Activated CD4-positive, alpha-beta T cell treated with anti-CD3 and anti-CD28 coated beads for 24 hours (primary cell): ENCODE results near the gene NFASC.

Experiments used
- DNase-seq, 2 donors: peaks; one replicate each; pipeline ENCODE4 v3.0.0-alpha.2; 2020; ENCODE audit warnings: low read depth in 2 of 2

Gene NFASC

GRCh38 chr1:204928671-204929486 lies 58.2 kb downstream of the NFASC start:
- DNase-seq, result no peak

GRCh38 chr1:204929487-204930154 lies 59.0 kb downstream of the NFASC start:
- DNase-seq, result no peak

GRCh38 chr1:204930155-204930523 lies 59.5 kb downstream of the NFASC start:
- DNase-seq, result no peak

GRCh38 chr1:204931313-204931712 lies 60.7 kb downstream of the NFASC start:
- DNase-seq, result no peak

- DNase-seq, result no peak
These were observed 61.3 kb downstream of the NFASC start for GRCh38 chr1:204931768-204932572.

GRCh38 chr1:204932573-204932909 lies 61.9 kb downstream of the NFASC start:
- DNase-seq, result no peak

- no peak for DNase-seq
These were observed 64.5 kb downstream of the NFASC start for GRCh38 chr1:204935155-204935554.

GRCh38 chr1:204936765-204937164 lies 66.1 kb downstream of the NFASC start:
- DNase-seq, result no peak

- no peak for DNase-seq
These were observed 67.2 kb downstream of the NFASC start for GRCh38 chr1:204937901-204938300.

- no peak for DNase-seq
These were observed 69.9 kb downstream of the NFASC start for GRCh38 chr1:204940591-204940990.

- DNase-seq, result peak; percentile 13 to 48
These were observed 71.0 kb downstream of the NFASC start for GRCh38 chr1:204941421-204942338.

- DNase-seq, result no peak
These were observed 72.8 kb downstream of the NFASC start for GRCh38 chr1:204943495-204943894.

- no peak for DNase-seq
These were observed 74.0 kb downstream of the NFASC start for GRCh38 chr1:204944662-204945061.

- DNase-seq, result no peak
These were observed 74.9 kb downstream of the NFASC start for GRCh38 chr1:204945565-204945977.

- no peak for DNase-seq
These were observed 76.0 kb downstream of the NFASC start for GRCh38 chr1:204946640-204947039.

GRCh38 chr1:204947338-204947737 lies 76.7 kb downstream of the NFASC start:
- DNase-seq, result no peak

GRCh38 chr1:204947747-204948146 lies 77.1 kb downstream of the NFASC start:
- no peak for DNase-seq

- DNase-seq, result no peak
These were observed 79.8 kb downstream of the NFASC start for GRCh38 chr1:204950353-204951001.

- DNase-seq, result no peak
These were observed 88.0 kb downstream of the NFASC start for GRCh38 chr1:204958317-204959307.

- no peak for DNase-seq
These were observed 88.7 kb downstream of the NFASC start for GRCh38 chr1:204959374-204959773.
